ENCODE data around the gene KLF7. TPM values are rescaled to one million over a fixed set of nuclear protein-coding genes. Genes with fewer than 3 reads are reported as not detected.

Gene KLF7
- total RNA-seq, 2 experiments from 2014 or later: 28.3 to 31.4 TPM

DNA sequence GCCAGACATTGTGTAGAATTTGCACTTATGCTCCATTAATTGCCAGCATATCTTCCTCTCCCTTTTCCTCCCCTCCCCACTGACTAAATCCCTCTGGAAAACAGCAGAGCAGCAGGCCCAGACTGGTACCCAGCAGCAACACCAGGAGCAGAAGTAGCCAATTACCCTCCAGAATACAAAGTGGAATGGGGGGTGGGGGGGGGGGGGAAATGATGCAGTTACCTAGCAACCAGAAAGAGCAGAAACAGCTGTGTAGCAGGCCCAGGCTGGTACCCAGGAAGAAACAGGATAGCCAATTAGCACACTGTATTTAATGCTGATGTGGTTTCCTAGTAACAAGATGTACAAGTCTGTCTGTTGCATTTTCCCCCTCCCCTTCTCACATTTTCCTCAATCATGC is 52.3 kb downstream of the KLF7 start:
- H3K9me3 Mint-ChIP-seq: no peaks in the 10 kb centered on the region
- H3K4me3 Mint-ChIP-seq: no peak overlapping the region
- no peak for DNase-seq
- ChIA-PET POLR2A (no interaction called here), CTCF (no interaction called here)
- H3K36me3 Mint-ChIP-seq (ENCODE audit: low read depth): peaks cover 15% of the 10 kb centered on the region
- no peaks in the 10 kb centered on the region for H3K27me3 Mint-ChIP-seq
- peaks cover 7% of the 10 kb centered on the region for H3K4me1 Mint-ChIP-seq
- no peak overlapping the region for H3K27ac Mint-ChIP-seq

DNA sequence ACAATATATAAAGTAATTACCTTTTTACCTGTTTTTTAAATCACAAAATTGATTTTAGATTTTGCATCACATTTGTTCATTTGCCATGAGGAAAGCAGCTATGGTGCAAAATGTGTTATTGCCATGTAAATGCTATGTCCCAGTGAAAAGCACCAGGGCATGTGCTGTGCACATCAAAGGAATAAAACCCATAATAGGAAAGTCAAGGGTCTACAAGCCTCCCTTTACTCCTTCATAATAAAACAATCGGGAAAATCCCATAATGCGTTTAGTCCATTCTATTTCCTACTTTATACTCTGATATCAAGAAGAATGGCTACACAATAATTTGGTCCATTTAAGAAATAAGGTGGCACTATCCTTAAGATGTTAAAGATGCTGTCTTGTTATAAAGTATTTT is 53.0 kb downstream of the KLF7 start:
- Mint-ChIP-seq H3K27me3 (no peaks in the 10 kb centered on the region), H3K4me3 (no peak overlapping the region), H3K4me1 (peaks cover 7% of the 10 kb centered on the region), H3K36me3 (ENCODE audit: low read depth) (peaks cover 20% of the 10 kb centered on the region), H3K9me3 (no peaks in the 10 kb centered on the region), H3K27ac (no peak overlapping the region)
- CTCF ChIA-PET: no interaction called here
- no peak for DNase-seq
- POLR2A ChIA-PET: no interaction called here

GRCh38 chr2:207112383-207112782 is 53.4 kb downstream of the KLF7 start:
- CTCF ChIA-PET: no interaction called here
- peaks cover 23% of the 10 kb centered on the region for H3K36me3 Mint-ChIP-seq (ENCODE audit: low read depth)

DNA sequence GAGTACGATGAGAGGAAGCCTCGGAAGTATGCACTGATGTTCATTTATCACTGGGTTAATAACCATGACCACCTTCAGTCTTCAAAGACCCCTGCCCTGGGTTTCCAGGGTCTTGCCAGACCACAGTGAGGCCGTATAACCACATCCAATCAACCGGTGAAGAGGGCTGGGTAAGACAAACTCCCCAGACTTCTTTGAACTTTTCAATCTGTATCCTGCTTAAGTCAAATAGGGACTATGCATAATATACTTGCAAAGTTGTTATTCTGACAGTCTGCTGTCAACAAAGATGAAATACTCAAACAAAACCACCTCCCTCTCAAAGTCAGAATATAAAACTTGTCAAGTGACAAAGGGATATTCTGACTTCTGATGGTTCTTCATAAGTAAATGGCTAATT is 54.0 kb downstream of the KLF7 start:
- no peaks in the 10 kb centered on the region for H3K9me3 Mint-ChIP-seq
- H3K27ac Mint-ChIP-seq: no peak overlapping the region
- peaks cover 28% of the 10 kb centered on the region for H3K36me3 Mint-ChIP-seq (ENCODE audit: low read depth)
- no peaks in the 10 kb centered on the region for H3K27me3 Mint-ChIP-seq
- CTCF ChIA-PET: no interaction called here
- peaks cover 7% of the 10 kb centered on the region for H3K4me1 Mint-ChIP-seq
- no peak for DNase-seq
- no peak overlapping the region for H3K4me3 Mint-ChIP-seq
- POLR2A ChIA-PET: no interaction called here

More at GRCh38 chr2:207112383-207112782, 53.4 kb downstream of the KLF7 start:
- Mint-ChIP-seq H3K9me3 (no peaks in the 10 kb centered on the region), H3K4me1 (peaks cover 7% of the 10 kb centered on the region), H3K27ac (no peak overlapping the region), H3K4me3 (no peak overlapping the region), H3K27me3 (no peaks in the 10 kb centered on the region)
- DNase-seq: no peak
- POLR2A ChIA-PET: no interaction called here

DNA sequence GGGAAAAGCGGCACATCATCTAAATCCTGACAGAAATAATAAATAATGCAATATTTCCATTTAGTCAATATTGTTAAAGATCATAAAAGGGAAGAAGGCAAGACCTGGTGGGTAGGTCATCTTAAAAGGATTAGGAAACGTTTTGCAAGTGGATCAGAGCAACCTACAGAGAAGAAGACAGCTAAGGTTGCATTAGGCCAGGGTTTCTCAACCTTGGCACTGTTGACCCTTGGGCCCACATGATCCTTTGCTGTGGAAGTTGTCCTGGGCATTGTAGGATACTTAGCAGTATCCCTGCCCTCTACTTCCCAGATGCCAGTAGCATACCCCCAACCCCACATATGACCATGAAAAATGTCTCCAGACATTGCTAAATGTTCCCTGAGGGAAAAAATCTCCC is 55.0 kb downstream of the KLF7 start:
- Mint-ChIP-seq H3K27me3 (no peaks in the 10 kb centered on the region), H3K4me3 (no peak overlapping the region), H3K4me1 (peaks cover 7% of the 10 kb centered on the region), H3K27ac (no peak overlapping the region), H3K9me3 (no peaks in the 10 kb centered on the region), H3K36me3 (ENCODE audit: low read depth) (peaks cover 30% of the 10 kb centered on the region)
- ChIA-PET POLR2A (no interaction called here), CTCF (interaction anchor here (1.6 kb wide), 1 partner anchor 362 kb away, joined by 5 read pairs; no protein-coding TSS in a partner anchor)
- no peak for DNase-seq

GRCh38 chr2:207110310-207110709 is 55.4 kb downstream of the KLF7 start:
- Mint-ChIP-seq H3K4me3 (no peak overlapping the region), H3K36me3 (ENCODE audit: low read depth) (peaks cover 30% of the 10 kb centered on the region), H3K27ac (no peak overlapping the region), H3K27me3 (no peaks in the 10 kb centered on the region), H3K4me1 (peaks cover 7% of the 10 kb centered on the region), H3K9me3 (no peaks in the 10 kb centered on the region)
- ChIA-PET CTCF (interaction anchor here (1.6 kb wide), 1 partner anchor 363 kb away, joined by 5 read pairs; no protein-coding TSS in a partner anchor), POLR2A (no interaction called here)
- no peak for DNase-seq

DNA sequence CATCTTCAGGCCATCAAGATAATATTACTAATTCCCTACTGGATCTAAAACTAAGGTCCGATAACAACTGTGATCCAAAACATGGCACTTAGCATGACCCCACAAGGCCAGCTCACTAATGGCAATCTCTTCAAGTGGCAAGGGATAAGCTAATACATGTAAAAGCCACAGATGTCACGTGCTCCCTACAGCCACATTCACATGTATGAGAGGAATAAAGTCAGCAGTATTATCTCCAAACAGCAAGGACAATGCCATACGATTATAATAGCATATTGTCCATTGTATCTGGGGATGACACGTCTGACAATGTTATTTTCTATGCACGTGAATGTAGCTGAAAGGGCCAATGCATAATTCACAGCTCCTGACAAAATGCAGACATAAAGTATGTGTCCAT is 56.0 kb downstream of the KLF7 start:
- ChIA-PET CTCF (interaction anchor here (1.6 kb wide), 1 partner anchor 363 kb away, joined by 5 read pairs; no protein-coding TSS in a partner anchor), POLR2A (no interaction called here)
- no peak overlapping the region for H3K4me3 Mint-ChIP-seq
- peaks cover 33% of the 10 kb centered on the region for H3K36me3 Mint-ChIP-seq (ENCODE audit: low read depth)
- DNase-seq: no peak
- H3K9me3 Mint-ChIP-seq: no peaks in the 10 kb centered on the region
- no peaks in the 10 kb centered on the region for H3K27me3 Mint-ChIP-seq
- H3K27ac Mint-ChIP-seq: no peak overlapping the region
- peaks cover 7% of the 10 kb centered on the region for H3K4me1 Mint-ChIP-seq

DNA sequence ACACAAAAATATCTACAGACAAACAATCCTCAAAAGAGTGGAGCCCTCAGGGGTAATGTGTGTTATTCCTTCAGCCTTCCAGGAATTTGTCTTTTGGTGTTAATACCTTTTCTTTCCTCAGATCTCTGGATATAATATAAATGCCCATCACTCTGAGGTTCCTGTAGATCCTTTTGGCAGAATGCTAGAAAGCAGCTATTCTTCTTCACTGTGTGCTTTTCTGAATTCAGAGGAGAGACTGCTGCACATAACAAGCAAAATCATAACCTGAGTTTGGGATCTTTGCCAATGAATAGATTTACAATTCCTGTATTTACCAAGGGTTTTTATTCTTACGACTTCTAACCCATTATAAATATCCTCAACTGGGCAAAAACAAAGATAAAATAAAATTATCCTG is 57.3 kb downstream of the KLF7 start:
- H3K4me3 Mint-ChIP-seq: no peak overlapping the region
- peaks cover 35% of the 10 kb centered on the region for H3K36me3 Mint-ChIP-seq (ENCODE audit: low read depth)
- H3K27me3 Mint-ChIP-seq: no peaks in the 10 kb centered on the region
- DNase-seq: no peak
- no peak overlapping the region for H3K27ac Mint-ChIP-seq
- POLR2A ChIA-PET: interaction anchor here (2.2 kb wide), 1 partner anchor 36 kb away, joined by 5 read pairs; no protein-coding TSS in a partner anchor
- H3K4me1 Mint-ChIP-seq: peaks cover 7% of the 10 kb centered on the region
- CTCF ChIA-PET: no interaction called here
- H3K9me3 Mint-ChIP-seq: no peaks in the 10 kb centered on the region

GRCh38 chr2:207107551-207107950 is 58.2 kb downstream of the KLF7 start:
- POLR2A ChIA-PET: interaction anchor here (2.2 kb wide), 1 partner anchor 37 kb away, joined by 5 read pairs; no protein-coding TSS in a partner anchor
- CTCF ChIA-PET: no interaction called here
- no peak overlapping the region for H3K27ac Mint-ChIP-seq
- peaks cover 7% of the 10 kb centered on the region for H3K4me1 Mint-ChIP-seq
- no peak overlapping the region for H3K4me3 Mint-ChIP-seq
- no peaks in the 10 kb centered on the region for H3K27me3 Mint-ChIP-seq
- H3K36me3 Mint-ChIP-seq (ENCODE audit: low read depth): peaks cover 36% of the 10 kb centered on the region
- DNase-seq: no peak
- no peaks in the 10 kb centered on the region for H3K9me3 Mint-ChIP-seq

- Mint-ChIP-seq H3K4me1 (peaks cover 7% of the 10 kb centered on the region), H3K27me3 (no peaks in the 10 kb centered on the region), H3K9me3 (no peaks in the 10 kb centered on the region), H3K27ac (no peak overlapping the region), H3K36me3 (ENCODE audit: low read depth) (peaks cover 37% of the 10 kb centered on the region), H3K4me3 (no peak overlapping the region)
- ChIA-PET POLR2A (interaction anchor here (2.2 kb wide), 1 partner anchor 37 kb away, joined by 5 read pairs; no protein-coding TSS in a partner anchor), CTCF (no interaction called here)
- DNase-seq: no peak
Observed at GRCh38 chr2:207107131-207107530, 58.6 kb downstream of the KLF7 start.

DNA sequence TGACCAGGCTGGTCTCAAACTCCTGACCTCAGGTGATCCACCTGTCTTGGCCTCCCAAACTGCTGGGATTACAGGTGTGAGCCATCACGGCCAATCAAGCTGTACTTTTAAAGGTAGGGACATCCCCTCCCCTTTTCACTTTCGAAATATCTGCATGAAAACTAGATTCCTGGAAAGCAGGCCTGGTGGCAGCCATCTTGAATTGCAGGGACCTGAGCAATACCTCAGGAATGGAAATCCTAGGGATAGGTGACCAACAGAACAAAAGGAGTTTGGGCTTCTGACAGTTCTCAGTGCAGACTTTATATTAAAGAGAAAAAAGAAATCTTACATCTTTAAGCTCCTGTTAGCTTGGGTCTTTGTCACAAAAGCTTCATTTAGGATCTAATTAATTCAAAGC is 62.6 kb downstream of the KLF7 start:
- ChIA-PET POLR2A (interaction anchor here (0.6 to 1.7 kb wide), 4 partner anchors 12 to 63 kb away, joined by 3 to 4 read pairs (median 4); partner anchors contain the start of gene KLF7), CTCF (no interaction called here)

GRCh38 chr2:207101984-207102383 is 63.8 kb downstream of the KLF7 start:
- POLR2A ChIA-PET: interaction anchor here (1.7 kb wide), 1 partner anchor 41 kb away, joined by 4 read pairs; no protein-coding TSS in a partner anchor
- no peaks in the 10 kb centered on the region for H3K27me3 Mint-ChIP-seq
- CTCF ChIA-PET: no interaction called here
- H3K9me3 Mint-ChIP-seq: no peaks in the 10 kb centered on the region
- no peak for DNase-seq
- H3K27ac Mint-ChIP-seq: no peak overlapping the region
- peaks cover 41% of the 10 kb centered on the region for H3K36me3 Mint-ChIP-seq (ENCODE audit: low read depth)
- H3K4me3 Mint-ChIP-seq: no peak overlapping the region
- H3K4me1 Mint-ChIP-seq: peaks cover 2% of the 10 kb centered on the region

More for the DNA sequence above, 62.6 kb downstream of the KLF7 start:
- Mint-ChIP-seq H3K9me3 (no peaks in the 10 kb centered on the region), H3K4me1 (peaks cover 2% of the 10 kb centered on the region), H3K27me3 (no peaks in the 10 kb centered on the region), H3K36me3 (ENCODE audit: low read depth) (peaks cover 49% of the 10 kb centered on the region), H3K27ac (no peak overlapping the region), H3K4me3 (no peak overlapping the region)
- DNase-seq: no peak

DNA sequence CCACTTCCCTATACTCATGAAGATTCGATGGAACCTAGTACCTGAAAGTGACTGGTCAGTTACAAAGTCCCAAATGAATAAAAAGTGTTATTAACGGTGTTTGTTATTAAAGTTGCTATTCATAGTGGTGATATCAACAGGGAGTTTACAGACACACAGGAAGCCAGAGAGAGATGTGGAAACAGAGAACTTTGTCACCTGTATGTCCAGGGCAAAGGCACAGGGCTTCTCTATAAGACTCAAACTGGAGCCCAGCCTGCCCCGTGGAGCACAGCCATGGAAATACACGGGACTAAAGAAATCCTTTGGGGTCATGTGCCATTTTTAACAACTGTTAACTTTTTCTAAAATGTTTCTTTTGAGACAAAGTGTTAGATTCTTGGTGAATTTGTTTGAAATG is 68.5 kb downstream of the KLF7 start:
- peaks cover 8% of the 10 kb centered on the region for H3K9me3 Mint-ChIP-seq
- CTCF ChIA-PET: no interaction called here
- no peaks in the 10 kb centered on the region for H3K27me3 Mint-ChIP-seq
- POLR2A ChIA-PET: no interaction called here
- DNase-seq: no peak
- H3K4me3 Mint-ChIP-seq: no peak overlapping the region
- H3K36me3 Mint-ChIP-seq (ENCODE audit: low read depth): peaks cover 39% of the 10 kb centered on the region
- peaks cover 2% of the 10 kb centered on the region for H3K4me1 Mint-ChIP-seq
- H3K27ac Mint-ChIP-seq: no peak overlapping the region

DNA sequence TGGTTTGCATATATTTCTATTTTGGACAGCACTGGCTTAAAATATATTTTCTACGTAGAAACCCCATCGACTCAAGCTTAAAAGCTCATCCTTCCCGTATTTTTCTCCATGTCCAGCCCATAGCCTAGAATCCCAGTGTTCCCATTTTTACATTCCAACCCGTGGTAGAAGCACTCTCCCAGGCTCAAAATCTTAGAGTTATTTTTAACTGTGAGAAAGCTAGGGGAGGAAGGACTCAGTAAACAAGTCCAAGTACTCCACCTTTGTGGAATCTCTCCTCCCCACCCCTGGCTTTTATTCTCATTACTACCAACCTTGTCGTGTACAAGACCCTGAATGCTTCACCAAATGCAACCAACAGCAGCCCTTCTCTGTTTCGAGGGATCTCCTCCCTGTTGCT is 69.8 kb downstream of the KLF7 start:
- H3K9me3 Mint-ChIP-seq: peaks cover 11% of the 10 kb centered on the region
- POLR2A ChIA-PET: no interaction called here
- peaks cover 8% of the 10 kb centered on the region for H3K4me1 Mint-ChIP-seq
- DNase-seq: no peak
- no peaks in the 10 kb centered on the region for H3K27me3 Mint-ChIP-seq
- CTCF ChIA-PET: no interaction called here
- peaks cover 35% of the 10 kb centered on the region for H3K36me3 Mint-ChIP-seq (ENCODE audit: low read depth)
- no peak overlapping the region for H3K27ac Mint-ChIP-seq
- no peak overlapping the region for H3K4me3 Mint-ChIP-seq
